GM06990 (cell line): ENCODE data around the gene NRCAM.

Source experiments
- DNase-seq: peaks from one replicate; pipeline ENCODE4 v3.0.0-alpha.2; 2011; ENCODE audit not compliant: insufficient read length; ENCODE audit errors: extremely low read depth
- H3K27me3 ChIP-seq: replicated peaks from 2 replicates; pipeline ENCODE4 v1.6.0; 2011; ENCODE audit warnings: low read length; ENCODE audit not compliant: control insufficient read depth, insufficient read depth
- H3K36me3 ChIP-seq: 2 replicates; pipeline ENCODE4 v1.5.1; 2011; ENCODE audit warnings: low read length; ENCODE audit not compliant: control insufficient read depth, insufficient read depth
- H3K4me3 ChIP-seq: replicated peaks from 2 replicates; pipeline ENCODE4 v1.5.1; 2011; ENCODE audit warnings: low read depth, mild to moderate bottlenecking, control low read depth, low read length
- CTCF ChIP-seq: IDR thresholded peaks from 2 replicates; pipeline ENCODE4 v1.5.1; 2011; ENCODE audit warnings: low read length, control low read depth, mild to moderate bottlenecking, inconsistent platforms; ENCODE audit not compliant: insufficient read depth, poor library complexity, severe bottlenecking

Gene NRCAM

GRCh38 chr7:108363659-108364058, 92.6 kb downstream of the NRCAM start:
- no peaks in the 10 kb centered on the region for H3K27me3 ChIP-seq
- H3K36me3 ChIP-seq, result no peaks in the 10 kb centered on the region
- DNase-seq, result no peak
- no peak for TF ChIP-seq CTCF
- no peak overlapping the region for H3K4me3 ChIP-seq

GRCh38 chr7:108360058-108360800, 96.0 kb downstream of the NRCAM start:
- no peaks in the 10 kb centered on the region for H3K27me3 ChIP-seq
- no peak overlapping the region for H3K4me3 ChIP-seq
- no peaks in the 10 kb centered on the region for H3K36me3 ChIP-seq
- no peak for TF ChIP-seq CTCF
- no peak for DNase-seq

- Histone ChIP-seq H3K4me3 (no peak overlapping the region), H3K36me3 (no peaks in the 10 kb centered on the region), H3K27me3 (no peaks in the 10 kb centered on the region)
- TF ChIP-seq CTCF, result no peak
- no peak for DNase-seq
These were observed 97.7 kb downstream of the NRCAM start for GRCh38 chr7:108358553-108358952.

- Histone ChIP-seq H3K4me3 (no peak overlapping the region), H3K27me3 (no peaks in the 10 kb centered on the region; the same call in 1 of the 2 replicates), H3K36me3 (no peaks in the 10 kb centered on the region)
- DNase-seq, result no peak
- no peak for TF ChIP-seq CTCF
These were observed 104.5 kb downstream of the NRCAM start for GRCh38 chr7:108351729-108352131.

GRCh38 chr7:108348913-108349312, 107.3 kb downstream of the NRCAM start:
- Histone ChIP-seq H3K4me3 (no peak overlapping the region), H3K27me3 (no peaks in the 10 kb centered on the region; the same call in 1 of the 2 replicates), H3K36me3 (no peaks in the 10 kb centered on the region)
- no peak for DNase-seq
- no peak for TF ChIP-seq CTCF
